ENCODE results near the gene DOCK4.

Gene DOCK4

DNA sequence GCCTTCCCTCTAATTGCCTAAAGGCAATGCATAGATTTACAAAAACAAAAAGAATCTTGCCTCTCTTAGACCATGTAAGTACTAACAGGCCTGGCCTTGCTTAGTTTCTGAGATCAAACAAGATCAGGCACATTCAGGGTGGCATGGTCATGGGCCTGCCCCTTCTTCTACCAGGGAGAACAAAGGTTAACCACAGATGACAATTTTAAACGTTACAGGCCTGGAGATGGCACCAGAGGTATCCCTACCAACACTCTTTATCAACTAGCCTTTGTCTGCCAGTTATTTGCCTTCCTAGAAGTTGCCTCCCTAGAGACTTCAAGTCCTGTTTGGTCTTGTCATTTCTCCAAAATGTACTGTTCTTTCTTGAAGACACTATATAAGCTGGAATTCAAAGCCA lies 252.6 kb downstream of the DOCK4 start:
- DNase-seq (ENCODE audit: extremely low spot score) = no peak
- ChIA-PET CTCF (interaction anchor here (0.7 kb wide), 1 partner anchor 461 kb away, joined by 3 read pairs; no protein-coding TSS in a partner anchor), POLR2A (no interaction called here)
- TF ChIP-seq ELF4 (IDR thresholded peaks at IDR 0.05) (no peak), SUZ12 (IDR thresholded peaks at IDR 0.05) (no peak), L3MBTL2 (conservative IDR thresholded peaks at IDR 0.05) (no peak), BHLHE40 (IDR thresholded peaks at IDR 0.05; ENCODE audit: borderline replicate concordance) (no peak), CTBP1 (IDR thresholded peaks at IDR 0.05; ENCODE audit: borderline replicate concordance) (no peak), SP1 (IDR thresholded peaks at IDR 0.05) (no peak), ZNF384 (IDR thresholded peaks at IDR 0.05) (no peak), ARNT (IDR thresholded peaks at IDR 0.05) (no peak), FOXM1 (IDR thresholded peaks at IDR 0.05; ENCODE audit: borderline replicate concordance) (no peak), TARDBP (IDR thresholded peaks at IDR 0.05) (no peak), LEF1 (IDR thresholded peaks at IDR 0.05; ENCODE audit: borderline replicate concordance) (no peak), NFRKB (IDR thresholded peaks at IDR 0.05) (no peak), FOXK2 (IDR thresholded peaks at IDR 0.05) (no peak), HDGF (IDR thresholded peaks at IDR 0.05; ENCODE audit: borderline replicate concordance) (no peak), FOXA1 (IDR thresholded peaks at IDR 0.05) (no peak)
- TF ChIP-seq, protein P1, sequence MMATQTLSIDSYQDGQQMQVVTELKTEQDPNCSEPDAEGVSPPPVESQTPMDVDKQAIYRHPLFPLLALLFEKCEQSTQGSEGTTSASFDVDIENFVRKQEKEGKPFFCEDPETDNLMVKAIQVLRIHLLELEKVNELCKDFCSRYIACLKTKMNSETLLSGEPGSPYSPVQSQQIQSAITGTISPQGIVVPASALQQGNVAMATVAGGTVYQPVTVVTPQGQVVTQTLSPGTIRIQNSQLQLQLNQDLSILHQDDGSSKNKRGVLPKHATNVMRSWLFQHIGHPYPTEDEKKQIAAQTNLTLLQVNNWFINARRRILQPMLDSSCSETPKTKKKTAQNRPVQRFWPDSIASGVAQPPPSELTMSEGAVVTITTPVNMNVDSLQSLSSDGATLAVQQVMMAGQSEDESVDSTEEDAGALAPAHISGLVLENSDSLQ (IDR thresholded peaks at IDR 0.05) = no peak

DNA sequence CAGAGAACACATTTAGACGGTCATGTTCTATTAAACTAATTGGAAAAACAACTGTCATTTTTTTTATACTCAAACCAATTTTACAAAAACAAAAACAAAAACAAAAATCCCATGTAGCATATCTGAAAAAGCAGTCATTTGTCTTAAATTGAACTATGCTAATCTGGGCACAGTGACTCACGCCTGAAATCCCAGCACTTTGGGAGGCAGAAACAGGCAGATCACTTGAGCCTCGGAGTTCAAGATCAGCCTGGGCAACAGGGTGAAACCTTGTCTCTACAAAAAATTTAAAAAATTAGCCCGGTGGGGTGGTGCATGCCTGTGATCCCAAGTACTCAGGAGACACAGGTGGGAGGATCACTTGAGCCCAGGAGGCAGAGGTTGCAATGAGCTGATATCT lies 253.4 kb downstream of the DOCK4 start:
- DNase-seq (ENCODE audit: extremely low spot score) = no peak
- POLR2A ChIA-PET = no interaction called here
- CTCF ChIA-PET = no interaction called here
- TF ChIP-seq HDGF (IDR thresholded peaks at IDR 0.05; ENCODE audit: borderline replicate concordance) (no peak), LEF1 (IDR thresholded peaks at IDR 0.05; ENCODE audit: borderline replicate concordance) (no peak), SUZ12 (IDR thresholded peaks at IDR 0.05) (no peak), L3MBTL2 (conservative IDR thresholded peaks at IDR 0.05) (no peak), BHLHE40 (IDR thresholded peaks at IDR 0.05; ENCODE audit: borderline replicate concordance) (no peak), ARNT (IDR thresholded peaks at IDR 0.05) (no peak), FOXM1 (IDR thresholded peaks at IDR 0.05; ENCODE audit: borderline replicate concordance) (no peak), FOXA1 (IDR thresholded peaks at IDR 0.05) (no peak), NFRKB (IDR thresholded peaks at IDR 0.05) (no peak)
- TF ChIP-seq, protein P1 (IDR thresholded peaks at IDR 0.05) = no peak

DNA sequence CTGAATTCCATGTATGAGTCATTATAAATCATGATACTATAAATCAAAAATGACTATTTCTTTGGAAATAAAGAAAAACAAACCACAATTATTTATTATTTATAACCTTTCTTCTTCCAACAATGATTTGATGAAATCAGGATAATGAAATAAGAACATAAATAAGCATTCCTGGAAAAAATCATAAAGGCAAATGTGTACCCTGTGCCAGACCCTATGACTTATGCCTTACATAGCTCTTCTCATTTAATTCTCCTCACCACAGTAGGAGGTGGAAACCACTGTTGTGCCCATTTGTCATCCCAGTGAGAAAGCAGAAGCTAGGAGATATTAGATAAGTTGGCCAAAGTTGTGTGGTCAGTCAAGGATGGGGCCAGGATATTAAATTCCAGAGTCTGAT lies 255.1 kb downstream of the DOCK4 start:
- CTCF ChIA-PET = no interaction called here
- no peak for DNase-seq (ENCODE audit: extremely low spot score)
- POLR2A ChIA-PET = no interaction called here
- no peak for TF ChIP-seq LEF1 (IDR thresholded peaks at IDR 0.05; ENCODE audit: borderline replicate concordance)
- TF ChIP-seq, protein P1 (IDR thresholded peaks at IDR 0.05) = no peak

DNA sequence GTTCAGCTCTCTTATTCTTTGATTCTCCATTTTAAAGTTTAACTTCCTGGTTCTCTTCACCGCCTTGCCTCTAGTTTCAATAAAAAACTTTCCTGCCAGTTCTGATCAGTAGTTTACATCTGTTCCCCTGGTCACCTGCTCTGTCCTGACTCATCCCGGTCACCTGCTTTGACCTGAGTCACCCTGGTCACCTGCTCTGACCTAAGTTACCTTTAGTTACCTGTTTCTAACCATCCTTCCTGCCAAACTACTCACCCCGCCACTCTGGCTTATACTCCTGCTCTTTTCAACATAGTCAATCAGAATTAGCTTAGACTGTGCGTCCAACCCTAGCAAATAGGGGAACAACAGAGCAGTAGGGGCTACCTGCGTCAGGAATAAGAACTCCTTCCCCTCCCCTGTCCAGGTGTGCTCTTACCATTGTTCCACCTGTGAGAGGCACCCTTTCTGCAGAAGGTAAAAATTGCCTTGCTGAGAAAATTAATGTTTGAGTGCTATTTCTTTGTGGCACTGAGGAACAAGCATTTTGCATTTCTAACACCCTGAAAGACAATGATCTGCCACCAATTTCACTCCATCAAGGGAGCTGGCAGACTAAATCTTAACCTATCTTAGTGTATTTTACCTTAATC lies 263.6 kb downstream of the DOCK4 start:
- CTCF ChIA-PET = no interaction called here
- DNase-seq (ENCODE audit: extremely low spot score) = no peak
- POLR2A ChIA-PET = no interaction called here
- no peak for TF ChIP-seq CTBP1 (IDR thresholded peaks at IDR 0.05; ENCODE audit: borderline replicate concordance)
- no peak for TF ChIP-seq FOXM1 (IDR thresholded peaks at IDR 0.05; ENCODE audit: borderline replicate concordance)
- no peak for TF ChIP-seq LEF1 (IDR thresholded peaks at IDR 0.05; ENCODE audit: borderline replicate concordance)
- no peak for TF ChIP-seq NFRKB (IDR thresholded peaks at IDR 0.05)
- no peak for TF ChIP-seq SP1 (IDR thresholded peaks at IDR 0.05)
- no peak for TF ChIP-seq HDGF (IDR thresholded peaks at IDR 0.05; ENCODE audit: borderline replicate concordance)
- TF ChIP-seq ZNF384 (IDR thresholded peaks at IDR 0.05) = no peak
- TF ChIP-seq BHLHE40 (IDR thresholded peaks at IDR 0.05; ENCODE audit: borderline replicate concordance) = no peak
- no peak for TF ChIP-seq ARNT (IDR thresholded peaks at IDR 0.05)
- no peak for TF ChIP-seq L3MBTL2 (conservative IDR thresholded peaks at IDR 0.05)
- TF ChIP-seq TARDBP (IDR thresholded peaks at IDR 0.05) = no peak
- no peak for TF ChIP-seq ELF4 (IDR thresholded peaks at IDR 0.05)
- TF ChIP-seq, protein P1 (IDR thresholded peaks at IDR 0.05) = no peak
- TF ChIP-seq FOXA1 (IDR thresholded peaks at IDR 0.05) = no peak

DNA sequence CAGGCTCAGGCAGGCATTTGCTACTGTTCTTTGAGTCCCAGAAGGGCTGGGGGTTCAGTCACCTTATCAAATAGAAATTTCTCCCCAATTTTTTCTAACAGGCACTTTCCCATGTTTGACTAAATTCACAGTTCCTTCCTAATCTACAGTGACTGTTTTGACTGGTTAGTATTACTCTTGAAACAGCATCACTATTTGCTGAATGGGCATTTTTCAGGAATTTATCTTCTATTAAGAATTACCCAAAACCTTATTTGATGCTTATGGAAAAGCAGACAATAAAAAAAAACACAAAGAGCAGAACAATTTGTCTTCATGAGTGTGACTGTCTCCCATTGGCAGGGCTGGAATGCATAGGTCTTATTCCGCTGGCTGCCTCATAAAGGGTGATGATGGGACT lies 269.0 kb downstream of the DOCK4 start:
- DNase-seq (ENCODE audit: extremely low spot score) = no peak
- TF ChIP-seq BHLHE40 (IDR thresholded peaks at IDR 0.05; ENCODE audit: borderline replicate concordance) = no peak
- TF ChIP-seq FOXM1 (IDR thresholded peaks at IDR 0.05; ENCODE audit: borderline replicate concordance) = no peak
- TF ChIP-seq FOXA1 (IDR thresholded peaks at IDR 0.05) = no peak
- TF ChIP-seq ELF4 (IDR thresholded peaks at IDR 0.05) = no peak
- TF ChIP-seq CTBP1 (IDR thresholded peaks at IDR 0.05; ENCODE audit: borderline replicate concordance) = no peak
- CTCF ChIA-PET = no interaction called here
- POLR2A ChIA-PET = no interaction called here

DNA sequence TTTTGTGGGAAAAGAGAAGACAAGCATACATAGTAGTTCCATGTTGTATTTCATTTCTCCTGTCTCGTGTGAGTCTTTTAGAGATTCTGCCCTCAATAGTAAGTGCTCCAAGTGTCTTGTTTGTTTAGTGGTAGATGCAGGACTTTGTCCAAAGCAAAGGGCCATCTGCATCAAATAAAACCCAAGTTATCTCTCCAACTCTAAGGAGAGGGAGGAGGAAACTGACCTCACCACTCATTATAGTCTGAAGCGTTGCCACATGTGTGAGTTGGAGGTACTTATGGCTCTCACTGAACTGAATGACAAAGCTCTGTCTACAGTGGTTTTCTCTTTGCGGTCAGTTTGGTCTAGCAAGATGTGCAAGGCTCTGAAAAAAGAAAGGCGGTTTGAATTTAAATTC lies 272.6 kb downstream of the DOCK4 start:
- no peak for DNase-seq (ENCODE audit: extremely low spot score)
- TF ChIP-seq HDGF (IDR thresholded peaks at IDR 0.05; ENCODE audit: borderline replicate concordance) = no peak
- no peak for TF ChIP-seq TARDBP (IDR thresholded peaks at IDR 0.05)
- POLR2A ChIA-PET = no interaction called here
- CTCF ChIA-PET = interaction anchor here (0.6 kb wide), 1 partner anchor 166 kb away, joined by 3 read pairs; no protein-coding TSS in a partner anchor
